Ishikawa (cell line): ENCODE data around the gene ZSWIM6.

Experiments used
- CEBPB ChIP-seq: IDR thresholded peaks from 2 replicates; pipeline ENCODE4 v1.6.1; 2012
- EGR1 ChIP-seq: IDR thresholded peaks from 2 replicates; pipeline ENCODE4 v1.6.1; 2012
- EP300 ChIP-seq: IDR thresholded peaks from 2 replicates; pipeline ENCODE4 v1.6.1; 2012; ENCODE audit warnings: borderline replicate concordance
- FOXM1 ChIP-seq: IDR thresholded peaks from 2 replicates; pipeline ENCODE4 v1.6.1; 2012; ENCODE audit warnings: low read depth, borderline replicate concordance
- MAX ChIP-seq: IDR thresholded peaks from 2 replicates; pipeline ENCODE4 v1.6.1; 2012
- NFIC ChIP-seq: IDR thresholded peaks from 2 replicates; pipeline ENCODE4 v1.6.1; 2012
- RAD21 ChIP-seq: IDR thresholded peaks from 2 replicates; pipeline ENCODE4 v1.6.1; 2012; ENCODE audit warnings: low read depth
- TAF1 ChIP-seq: IDR thresholded peaks from 2 replicates; pipeline ENCODE4 v1.6.1; 2012; ENCODE audit warnings: low read depth, mild to moderate bottlenecking

- TF ChIP-seq EGR1, result no peak
- TF ChIP-seq TAF1, result no peak
- no peak for TF ChIP-seq FOXM1
- no peak for TF ChIP-seq MAX
- no peak for TF ChIP-seq CEBPB
- TF ChIP-seq NFIC, result no peak
- TF ChIP-seq EP300, result no peak
- TF ChIP-seq RAD21, result no peak
Measured at GRCh38 chr5:61386045-61386800, 54.2 kb downstream of the ZSWIM6 start.
